Fibroblast of skin of back (primary cell): ENCODE measurements around the gene LRRC26.
"Not testable (repeated sequence)": the region's sequence is repeated elsewhere in the genome, so short reads cannot be mapped to it uniquely, and the experiment has no call there.

Experiments used
- DNase-seq: peaks from one replicate; pipeline ENCODE4 v3.0.0-alpha.2; 2013

LRRC26 gene

DNA sequence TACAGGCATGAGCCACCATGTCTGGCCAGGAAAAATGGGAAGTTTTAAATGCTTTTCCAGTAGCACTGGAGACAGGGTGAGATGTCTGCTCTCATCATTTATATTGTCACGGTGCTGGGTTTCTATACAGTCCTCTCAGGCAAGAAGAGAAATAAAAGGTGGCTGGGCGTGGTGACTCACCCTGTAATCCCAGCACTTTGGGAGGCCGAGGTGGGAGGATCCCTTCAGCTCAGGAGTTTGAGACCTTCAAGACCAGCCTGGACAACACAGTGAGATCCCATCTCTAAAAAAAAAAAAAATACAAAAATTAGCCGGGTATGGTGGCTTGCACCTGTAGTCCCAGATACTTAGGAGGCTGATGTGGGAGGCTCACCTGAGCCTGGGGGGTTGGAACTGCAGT, 35.7 kb downstream of the LRRC26 start:
- no peak for DNase-seq

DNA sequence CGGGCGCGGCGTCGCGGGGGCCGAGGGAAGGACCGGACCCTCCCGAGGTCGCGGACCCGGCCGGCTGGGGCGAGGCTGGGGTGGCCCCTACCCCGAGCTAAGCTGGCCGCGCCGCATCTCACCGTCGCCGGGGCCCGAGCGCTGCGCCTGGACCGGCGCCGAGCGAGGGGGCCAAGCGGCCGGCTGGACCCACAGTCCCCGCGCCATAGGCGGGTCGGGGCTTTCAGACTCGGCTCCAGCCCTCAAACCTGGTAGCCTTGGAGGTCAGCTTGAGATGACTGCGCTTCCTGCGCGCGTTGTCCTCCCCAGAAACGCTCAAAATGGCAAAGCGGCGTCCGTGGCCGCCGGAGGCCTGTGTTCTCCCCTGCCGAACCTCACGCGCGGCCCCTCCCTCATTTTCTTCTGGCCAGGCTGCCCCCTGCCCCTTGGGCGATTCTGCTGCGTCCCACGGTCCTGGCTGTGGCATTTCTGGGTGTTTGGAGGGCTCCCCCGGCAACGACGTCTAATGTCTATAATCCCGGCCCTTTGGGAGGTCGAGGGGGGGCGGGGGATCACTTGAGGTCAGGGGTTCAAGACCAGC, 39.6 kb downstream of the LRRC26 start:
- peak; percentile 9 for DNase-seq

DNA sequence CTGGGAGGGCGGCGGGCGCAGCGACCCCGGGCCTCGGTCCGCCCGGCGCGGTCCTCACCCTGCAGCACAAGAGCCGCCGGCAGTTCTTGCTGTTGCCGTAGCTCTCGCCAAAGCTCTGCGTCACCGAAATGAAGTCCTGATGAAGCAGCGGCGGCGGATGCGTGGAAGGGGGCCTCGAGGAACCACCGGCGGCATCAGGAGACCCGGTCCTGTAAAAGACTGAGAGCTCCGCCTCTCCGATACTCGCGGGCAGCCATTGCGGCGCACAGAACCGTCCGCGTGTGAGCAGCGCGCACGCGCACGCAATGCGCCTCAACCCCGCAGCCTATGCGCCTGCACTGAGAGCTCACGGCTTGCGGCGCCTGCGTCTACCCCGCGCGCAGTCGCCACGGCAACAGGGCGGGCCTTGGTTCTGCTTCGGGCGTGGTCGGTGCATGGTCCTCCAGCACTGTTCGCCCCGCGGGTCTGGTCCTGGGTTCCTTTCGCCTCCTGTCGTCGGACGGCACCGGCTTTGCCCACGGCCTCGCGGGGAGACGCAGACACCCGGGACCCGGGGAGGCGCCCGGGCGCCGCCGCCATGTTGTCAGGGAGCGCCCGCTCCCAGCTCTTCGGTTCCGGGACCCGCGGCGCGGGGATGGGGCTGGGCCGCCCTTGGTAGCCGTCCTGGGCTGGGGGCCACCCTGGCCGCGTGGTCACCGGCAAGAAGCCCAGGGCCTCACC, 40.2 kb downstream of the LRRC26 start:
- DNase-seq = peak; percentile 90

DNA sequence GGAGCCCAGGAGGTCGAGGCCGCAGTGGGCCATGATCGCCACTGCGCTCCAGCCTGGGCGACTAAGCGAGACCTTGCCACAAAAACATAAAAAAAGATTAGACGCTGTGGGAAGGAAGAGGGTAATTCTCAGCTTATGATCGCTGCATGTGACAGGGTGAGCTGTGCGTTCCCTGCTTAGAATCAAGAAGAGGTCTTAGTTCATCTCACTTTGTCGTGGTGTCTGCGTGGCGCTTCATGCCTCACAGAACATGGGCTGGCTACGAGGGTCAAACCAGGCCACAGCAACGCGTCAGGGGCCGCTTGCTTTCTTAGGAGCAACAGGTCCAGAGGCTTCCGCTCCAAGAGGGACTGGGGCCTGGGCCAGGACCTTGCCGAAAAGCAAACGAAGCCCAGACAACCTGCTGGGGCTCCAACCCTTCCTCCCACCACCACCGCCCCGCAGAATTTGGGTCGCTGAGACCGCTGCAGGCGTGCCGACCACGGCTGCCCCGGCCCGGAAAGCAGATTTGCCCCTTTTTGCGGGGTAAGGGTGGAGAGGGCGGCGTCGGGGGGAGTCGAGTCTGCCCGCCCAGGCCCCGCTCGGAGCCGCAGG, 40.9 kb downstream of the LRRC26 start:
- DNase-seq = peak; percentile 22

DNA sequence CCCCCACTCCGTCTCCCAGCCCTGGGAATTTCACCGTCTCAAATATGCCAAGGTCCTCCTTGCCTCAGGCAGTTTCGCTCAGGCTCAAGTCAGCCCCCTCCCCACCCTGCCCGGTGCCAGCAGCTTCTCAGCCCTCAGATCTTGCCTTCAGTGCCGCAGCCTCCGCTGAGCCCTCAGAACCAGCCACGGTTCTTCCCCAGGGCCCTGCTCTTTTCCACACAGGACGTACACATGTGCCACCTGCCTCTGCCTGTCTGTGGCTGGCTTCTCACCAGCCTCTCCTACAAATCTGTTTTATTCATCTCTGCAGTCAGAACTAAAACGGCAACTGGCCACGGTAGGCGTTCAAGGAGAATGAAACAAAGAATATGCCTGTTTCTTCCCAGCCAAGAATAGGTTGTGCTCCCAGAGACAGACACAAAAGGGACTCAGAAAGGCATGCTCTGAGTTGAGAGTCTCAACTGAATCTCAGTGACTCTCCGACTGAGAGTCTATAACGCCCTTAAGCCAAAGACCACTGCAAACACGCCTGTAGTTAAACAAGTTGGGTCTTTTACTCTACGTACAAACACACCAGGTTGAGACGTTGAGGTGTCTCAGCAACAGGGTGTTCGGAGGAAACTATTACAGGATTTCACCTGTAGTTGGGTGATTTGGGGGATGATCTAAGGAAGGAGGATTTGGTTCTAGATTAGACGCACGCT, 41.5 kb downstream of the LRRC26 start:
- DNase-seq = no peak

DNA sequence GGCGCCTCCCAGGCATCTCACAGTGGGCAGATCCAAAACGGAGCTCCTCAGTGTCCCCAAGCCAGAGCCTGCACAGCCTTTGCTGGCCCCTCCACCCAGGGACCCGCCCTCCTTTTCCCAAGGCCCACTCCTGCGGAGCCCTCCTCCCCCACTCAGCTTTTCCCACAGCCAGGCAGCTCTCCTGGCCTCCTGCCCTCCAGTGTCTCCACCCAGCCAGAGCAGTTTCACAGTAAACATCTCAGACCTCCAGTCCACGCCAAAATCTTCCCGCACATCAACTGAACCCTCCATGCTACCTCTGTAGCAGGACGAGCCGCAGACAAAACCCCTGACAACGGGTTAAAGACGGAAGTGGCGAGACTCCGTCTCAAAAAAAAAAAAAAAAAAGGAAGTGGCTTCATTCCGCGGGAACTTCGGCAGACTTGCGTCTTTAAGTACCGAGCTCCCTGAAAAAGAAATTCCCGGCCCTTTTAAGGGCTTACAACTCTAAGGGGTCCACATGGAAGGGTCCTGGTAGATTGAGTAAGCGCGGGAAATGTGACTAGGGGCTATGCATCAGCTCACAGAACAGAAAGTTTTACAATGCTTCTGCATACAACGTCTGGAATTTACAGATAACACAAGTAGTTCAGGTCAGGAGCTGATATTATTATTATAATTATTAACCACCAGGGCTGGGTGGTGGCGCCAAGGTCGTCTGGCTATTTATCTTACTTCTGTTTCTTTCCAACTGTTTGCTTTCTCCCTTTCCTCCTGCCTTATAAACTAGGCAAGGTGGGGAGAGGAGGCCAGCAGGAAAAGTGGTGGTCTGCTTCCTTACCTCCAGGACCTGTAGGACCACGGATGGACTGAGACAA, 42.3 kb downstream of the LRRC26 start:
- no peak for DNase-seq

DNA sequence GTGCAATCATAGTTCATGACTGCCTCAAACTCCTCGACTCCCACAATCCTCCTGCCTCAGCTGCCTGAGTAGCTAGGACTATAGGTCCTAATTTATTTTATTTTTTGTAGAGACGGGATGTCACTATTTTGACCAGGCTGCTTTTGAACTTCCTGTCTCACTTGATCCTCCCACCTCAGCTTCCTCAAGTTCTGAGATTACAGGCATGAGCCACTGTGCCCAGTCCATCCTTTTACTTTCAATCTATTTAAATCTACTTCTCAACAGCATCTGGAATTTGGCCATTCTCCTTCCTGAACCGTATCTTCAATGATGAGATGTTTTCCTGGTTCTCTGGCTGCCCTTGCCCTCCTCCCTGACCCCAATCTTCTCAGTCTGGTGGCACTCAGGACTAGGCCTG, 43.1 kb downstream of the LRRC26 start:
- DNase-seq = no peak

DNA sequence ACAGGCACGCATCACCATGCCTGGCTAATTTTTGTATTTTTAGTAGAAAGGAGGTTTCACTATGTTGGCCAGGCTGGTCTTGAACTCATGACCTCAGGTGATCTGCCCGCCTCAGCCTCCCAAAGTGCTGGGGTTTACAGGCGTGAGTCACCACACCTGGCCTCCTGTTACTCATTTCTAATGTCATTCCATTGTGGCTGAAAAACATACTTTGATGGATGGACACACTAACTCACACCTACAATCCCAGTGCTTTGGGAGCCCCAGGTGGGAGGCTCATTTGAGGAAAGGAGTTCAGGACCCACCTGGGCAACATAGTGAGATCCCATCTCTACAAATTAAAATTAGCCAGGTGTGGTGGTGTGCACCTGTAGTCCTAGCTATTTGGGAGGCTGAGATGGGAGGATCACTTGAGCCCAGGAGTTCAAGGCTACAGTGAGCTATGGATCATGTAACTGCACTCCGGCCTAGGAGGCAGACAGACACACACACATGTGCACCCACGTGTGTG, 45.8 kb downstream of the LRRC26 start:
- DNase-seq = not testable (repeated sequence)

DNA sequence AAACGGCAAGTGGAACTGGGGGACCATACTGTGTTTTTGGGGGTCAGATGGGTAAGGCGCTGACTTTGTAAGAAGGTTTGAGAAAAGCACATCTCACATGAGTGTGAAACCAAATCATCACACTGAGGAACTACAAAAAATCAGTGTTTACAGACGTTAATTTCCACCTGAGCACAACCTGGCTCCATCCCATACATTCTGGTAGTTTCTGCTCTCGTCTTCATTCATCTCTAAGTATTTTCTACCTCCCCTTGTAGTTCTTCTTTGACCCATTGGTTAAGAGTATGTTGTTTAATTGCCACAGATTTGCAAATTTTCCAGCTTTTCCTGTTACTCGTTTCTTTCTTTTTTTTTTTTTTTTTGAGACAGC, 46.4 kb downstream of the LRRC26 start:
- no peak for DNase-seq

DNA sequence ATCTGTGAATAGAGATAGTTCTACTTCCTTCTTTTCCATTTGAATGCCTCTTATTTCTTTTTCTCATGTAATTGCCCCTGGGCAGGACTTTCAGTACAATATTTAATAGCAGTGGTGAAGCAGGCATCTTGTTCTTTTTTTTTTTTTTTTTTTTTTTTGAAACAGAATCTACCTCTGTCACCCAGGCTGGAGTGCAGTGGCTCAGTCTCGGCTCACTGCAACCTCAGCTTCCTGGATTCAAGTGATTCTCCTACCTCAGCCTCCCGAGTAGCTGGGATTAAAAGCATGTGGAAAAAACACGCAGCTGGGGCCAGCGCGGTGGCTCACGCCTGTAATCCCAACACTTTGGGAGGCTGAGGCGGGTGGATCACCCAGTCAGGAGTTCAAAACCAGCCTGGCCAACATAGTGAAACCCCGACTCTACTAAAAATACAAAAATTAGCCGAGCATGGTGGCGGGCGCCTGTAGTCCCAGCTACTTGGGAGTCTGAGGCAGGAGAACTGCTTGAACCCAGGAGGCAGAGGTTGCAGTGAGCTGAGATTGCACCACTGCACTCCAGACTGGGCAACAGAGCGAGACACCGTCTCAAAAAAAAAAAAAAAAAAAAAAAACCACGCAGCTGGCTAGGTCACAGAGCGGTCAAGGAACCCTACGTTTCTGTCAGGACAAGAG, 46.9 kb downstream of the LRRC26 start:
- not testable (repeated sequence) for DNase-seq

DNA sequence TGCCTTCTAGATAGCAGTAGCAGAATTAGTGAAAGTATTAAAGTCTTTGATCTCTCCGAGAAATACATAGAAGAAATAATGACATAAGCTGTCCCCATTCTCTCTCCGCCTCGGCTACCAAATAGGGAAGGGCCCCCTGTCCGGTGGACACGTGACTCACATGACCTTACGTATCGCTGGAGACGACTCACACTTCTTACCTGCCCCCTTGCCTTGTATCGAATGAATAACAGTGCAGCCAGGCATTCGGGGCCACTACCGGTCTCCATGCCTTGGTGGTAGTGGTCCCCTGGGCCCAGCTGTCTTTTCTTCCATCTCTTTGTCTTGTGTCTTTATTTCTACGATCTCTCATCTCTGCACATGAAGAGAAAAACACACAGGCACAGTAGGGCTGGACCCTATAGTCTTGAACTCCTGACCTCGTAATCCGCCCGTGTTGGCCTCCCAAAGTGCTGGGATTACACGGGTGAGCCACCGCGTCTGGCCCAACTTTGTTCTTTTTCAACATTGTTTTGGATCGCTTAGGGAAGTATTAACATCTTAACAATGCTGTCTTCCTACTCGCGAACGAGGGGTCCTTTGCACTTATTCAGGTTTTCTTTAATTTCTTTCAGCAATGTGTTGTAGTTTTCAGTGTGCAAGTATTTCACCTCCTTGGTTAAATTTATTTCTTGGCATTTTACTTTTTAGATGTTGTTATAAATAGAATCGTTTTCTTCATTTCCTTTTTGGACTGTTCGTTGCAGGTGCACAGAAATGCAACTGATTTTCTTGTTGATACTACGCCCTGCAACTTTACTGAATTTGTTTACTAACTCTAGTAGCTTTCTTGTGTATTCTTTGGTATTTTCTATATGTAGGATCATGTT, 47.7 kb downstream of the LRRC26 start:
- not testable (repeated sequence) for DNase-seq
